Smooth muscle cell (in vitro differentiated cells): ENCODE results near the gene NDST4. TPM values are rescaled to one million over a fixed set of nuclear protein-coding genes. Genes with fewer than 3 reads are reported as not detected.

Experiments
- DNase-seq: peaks from one replicate; lab custom pipeline; 2025; ENCODE audit not compliant: unreplicated experiment; lab: John Stamatoyannopoulos, UW
- H2AFZ ChIP-seq: fragments of 200-600 bp; sonication (generic); 2 replicates; pipeline ENCODE4 v1.6.0; 2016; ENCODE audit warnings: antibody characterized with exemption, low read depth, mild to moderate bottlenecking
- H3F3A ChIP-seq: fragments of 200-600 bp; sonication (generic); 2 replicates; pipeline ENCODE4 v1.6.0; 2017; ENCODE audit warnings: antibody characterized with exemption, low read depth
- H3K27ac ChIP-seq: fragments of 200-600 bp; sonication (generic); 2 replicates; pipeline ENCODE4 v1.5.1; 2016; ENCODE audit warnings: low read depth, mild to moderate bottlenecking
- H3K27me3 ChIP-seq: fragments of 200-600 bp; sonication (generic); 2 replicates; pipeline ENCODE4 v1.6.1; 2016; ENCODE audit warnings: low read depth, mild to moderate bottlenecking
- H3K36me3 ChIP-seq: fragments of 200-600 bp; sonication (generic); 2 replicates; pipeline ENCODE4 v1.5.1; 2016; ENCODE audit warnings: low read depth
- H3K4me1 ChIP-seq: fragments of 200-600 bp; sonication (generic); 2 replicates; pipeline ENCODE4 v1.5.1; 2016; ENCODE audit warnings: low read depth
- H3K4me2 ChIP-seq: fragments of 200-600 bp; sonication (generic); 2 replicates; pipeline ENCODE4 v1.6.0; 2016; ENCODE audit warnings: mild to moderate bottlenecking
- H3K4me3 ChIP-seq: fragments of 200-600 bp; sonication (generic); 2 replicates; pipeline ENCODE4 v1.5.1; 2016; ENCODE audit warnings: mild to moderate bottlenecking
- H3K79me2 ChIP-seq: fragments of 200-600 bp; sonication (generic); 2 replicates; pipeline ENCODE4 v1.6.0; 2016; ENCODE audit warnings: low read depth, mild to moderate bottlenecking
- H3K9ac ChIP-seq: fragments of 200-600 bp; sonication (generic); 2 replicates; pipeline ENCODE4 v1.6.0; 2016; ENCODE audit warnings: low read depth
- H3K9me3 ChIP-seq: fragments of 200-600 bp; sonication (generic); replicated peaks from 2 replicates; pipeline ENCODE4 v1.5.1; 2016; ENCODE audit warnings: low read depth
- H4K20me1 ChIP-seq: fragments of 200-600 bp; sonication (generic); 2 replicates; pipeline ENCODE4 v1.6.0; 2016; ENCODE audit warnings: low read depth
- CTCF ChIP-seq: fragments of 200-600 bp; sonication (generic); IDR thresholded peaks from 2 replicates; pipeline ENCODE4 v1.5.1; 2017; ENCODE audit warnings: borderline replicate concordance, mild to moderate bottlenecking, antibody characterized with exemption; ENCODE audit not compliant: insufficient read depth, poor library complexity, severe bottlenecking
- WGBS: methylation state at CpG from one replicate; pipeline ENCODE4 v1.1.7; 2016; ENCODE audit warnings: low lambda C conversion rate; 5-methylcytosine and 5-hydroxymethylcytosine counted together
- polyA plus RNA-seq: library from polyadenylated mRNA; unstranded; fragments of >200 nt; fragmentation: Nextera tagmentation; extraction: Ambion mirVana; gene quantifications from 2 replicates; pipeline ENCODE4 v1.2.1, GENCODE V29; 2016
- total RNA-seq: library from RNA; depleted of rRNA; stranded (reverse); fragments of >200 nt; gene quantifications from 2 replicates; pipeline ENCODE4 v1.2.3, GENCODE V29; 2014

NDST4 gene
- not detected in 2 replicates for total RNA-seq
- polyA plus RNA-seq: not detected in 2 replicates

DNA sequence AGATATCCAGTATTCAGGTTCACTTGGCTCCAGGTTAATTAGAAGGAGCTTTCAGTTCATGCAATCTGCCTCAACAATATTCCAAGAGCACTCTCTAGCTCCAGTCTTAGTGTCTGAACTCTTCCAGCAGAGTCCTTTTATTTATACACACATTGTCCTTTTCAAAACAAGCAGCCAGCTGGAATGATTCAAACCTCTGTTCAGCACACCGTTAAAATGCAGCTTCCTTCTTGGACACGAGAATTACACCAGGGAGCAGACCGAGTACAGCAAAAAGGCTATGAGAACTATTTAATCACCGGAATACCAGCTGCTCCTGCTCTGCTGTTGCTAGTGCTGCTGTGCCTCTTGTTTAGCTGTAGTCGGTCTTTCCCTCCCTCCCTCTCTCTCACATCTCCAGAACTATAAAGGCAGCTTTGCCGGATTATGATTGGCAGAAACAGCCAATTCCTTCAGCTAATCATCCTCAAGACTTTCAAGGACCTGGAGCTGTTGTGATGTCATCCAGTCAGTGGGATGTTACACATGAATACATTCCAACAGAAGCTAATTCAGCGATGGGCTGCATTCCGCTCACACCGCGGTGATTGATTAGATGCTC lies at the start of gene NDST4:
NDST4 (minus strand) TSS at position 115 of the 601 bp plus-strand sequence. CDS start 36,584 bp downstream, outside the sequence.
- 57% methylated on average over 10 of the region's 10 CpGs for WGBS
- TF ChIP-seq CTCF: no peak
- H3K27me3 ChIP-seq: no peaks in the 10 kb centered on the region
- no peak within 1 kb of the TSS for H3K27ac ChIP-seq
- peak within 1 kb of the TSS; percentile 63 for H2AFZ ChIP-seq
- no peaks in the 10 kb centered on the region for H3K9me3 ChIP-seq
- peak within 1 kb of the TSS; percentile 50 for H3K4me2 ChIP-seq
- no peak for DNase-seq
- H3K9ac ChIP-seq: no peak within 1 kb of the TSS
- H3K79me2 ChIP-seq: no peaks in the 10 kb centered on the region
- H3K4me3 ChIP-seq: no peak within 1 kb of the TSS
- H4K20me1 ChIP-seq: no peaks in the 10 kb centered on the region
- H3F3A ChIP-seq: no peaks in the 10 kb centered on the region
- peaks cover 28% of the 10 kb centered on the region for H3K4me1 ChIP-seq
- no peaks in the 10 kb centered on the region for H3K36me3 ChIP-seq

GRCh38 chr4:115159141-115159540 lies 45.7 kb upstream of the NDST4 start:
- H3F3A ChIP-seq: no peaks in the 10 kb centered on the region
- no peaks in the 10 kb centered on the region for H3K9me3 ChIP-seq
- DNase-seq: no peak
- H3K4me1 ChIP-seq: no peaks in the 10 kb centered on the region
- no peak for TF ChIP-seq CTCF
- no peaks in the 10 kb centered on the region for H4K20me1 ChIP-seq
- no peak overlapping the region for H3K4me3 ChIP-seq
- WGBS: 67% methylated on average over 1 of the region's 1 CpG
- no peaks in the 10 kb centered on the region for H3K27me3 ChIP-seq
- no peak overlapping the region for H3K27ac ChIP-seq
- H2AFZ ChIP-seq: no peak overlapping the region
- H3K79me2 ChIP-seq: no peaks in the 10 kb centered on the region
- no peak overlapping the region for H3K9ac ChIP-seq
- H3K4me2 ChIP-seq: no peak overlapping the region
- no peaks in the 10 kb centered on the region for H3K36me3 ChIP-seq

- H3K36me3 ChIP-seq: no peaks in the 10 kb centered on the region
- H3F3A ChIP-seq: no peaks in the 10 kb centered on the region
- H3K4me1 ChIP-seq: no peaks in the 10 kb centered on the region
- H3K27me3 ChIP-seq: no peaks in the 10 kb centered on the region
- H2AFZ ChIP-seq: no peak overlapping the region
- H3K9ac ChIP-seq: no peak overlapping the region
- H3K4me3 ChIP-seq: no peak overlapping the region
- DNase-seq: no peak
- H4K20me1 ChIP-seq: no peaks in the 10 kb centered on the region
- no peaks in the 10 kb centered on the region for H3K9me3 ChIP-seq
- 95% methylated on average over 2 of the region's 2 CpGs for WGBS
- H3K27ac ChIP-seq: no peak overlapping the region
- H3K79me2 ChIP-seq: no peaks in the 10 kb centered on the region
- TF ChIP-seq CTCF: no peak
- H3K4me2 ChIP-seq: no peak overlapping the region
Measured at GRCh38 chr4:115158296-115158695, 44.9 kb upstream of the NDST4 start.

DNA sequence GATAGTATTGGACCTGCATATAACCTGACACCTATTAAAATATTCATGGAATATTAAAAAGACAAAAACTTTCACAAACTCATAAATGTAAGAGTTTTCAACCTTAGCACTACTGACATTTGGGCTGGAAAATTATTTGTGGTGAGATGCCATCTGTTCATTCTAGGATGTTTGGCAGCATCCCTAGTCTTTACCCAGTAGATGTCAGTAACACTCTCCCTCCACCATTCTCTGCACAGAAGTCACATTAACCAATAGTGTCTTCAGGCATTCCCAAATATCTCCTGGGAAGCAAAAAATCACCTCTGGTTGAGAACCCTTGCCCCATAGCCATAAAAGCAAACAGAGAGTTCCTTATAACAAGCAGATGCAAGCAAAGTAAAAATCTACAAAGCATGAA lies 41.4 kb upstream of the NDST4 start:
- no peaks in the 10 kb centered on the region for H3K4me1 ChIP-seq
- no peaks in the 10 kb centered on the region for H3K79me2 ChIP-seq
- TF ChIP-seq CTCF: peak; percentile 19
- H3K4me2 ChIP-seq: no peak overlapping the region
- no peaks in the 10 kb centered on the region for H3F3A ChIP-seq
- H2AFZ ChIP-seq: no peak overlapping the region
- no peaks in the 10 kb centered on the region for H3K27me3 ChIP-seq
- H3K4me3 ChIP-seq: no peak overlapping the region
- no peak for DNase-seq
- no peaks in the 10 kb centered on the region for H4K20me1 ChIP-seq
- H3K36me3 ChIP-seq: no peaks in the 10 kb centered on the region
- no peak overlapping the region for H3K9ac ChIP-seq
- H3K27ac ChIP-seq: no peak overlapping the region
- no peaks in the 10 kb centered on the region for H3K9me3 ChIP-seq
